ENCODE results near the gene RABGAP1L. TPM values are rescaled to one million over a fixed set of nuclear protein-coding genes. Genes with fewer than 3 reads are reported as not detected.

RABGAP1L gene
- total RNA-seq, 1 donor from 2014 or later = 46.0 TPM

DNA sequence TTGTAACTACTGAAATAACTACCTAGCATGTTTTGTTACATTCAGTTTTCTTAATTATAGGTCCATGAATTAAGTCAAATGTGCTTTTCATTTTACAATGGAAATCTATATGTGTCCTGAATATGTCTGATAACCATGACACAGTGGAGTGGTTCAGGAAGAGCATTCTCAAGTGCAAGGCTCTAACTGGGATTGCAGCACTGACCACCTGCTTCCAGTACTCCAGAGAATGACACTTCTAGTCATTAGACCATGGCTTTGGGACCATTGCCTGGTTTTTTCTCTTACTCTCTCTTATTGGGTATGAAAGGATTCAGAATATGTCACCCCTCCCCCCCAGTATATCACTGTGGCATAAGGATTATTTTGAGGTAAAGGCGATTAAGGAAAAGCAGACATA, 635.5 kb downstream of the RABGAP1L start:
- Histone ChIP-seq H3K4me1 (peaks cover 3% of the 10 kb centered on the region), H3K36me3 (no peaks in the 10 kb centered on the region), H3K79me2 (ENCODE audit: low read depth) (no peaks in the 10 kb centered on the region), H3K27ac (no peak overlapping the region), H3K27me3 (no peaks in the 10 kb centered on the region), H3K4me2 (no peak overlapping the region), H3K4me3 (no peak overlapping the region), H3K9ac (no peak overlapping the region), H2AFZ (replicated peaks) (no peak overlapping the region), H4K20me1 (ENCODE audit: low read depth) (no peaks in the 10 kb centered on the region), H3K9me3 (ENCODE audit: low read depth) (no peaks in the 10 kb centered on the region), H3F3A (ENCODE audit: low read depth) (peaks cover 9% of the 10 kb centered on the region)
- Mint-ChIP-seq H3K9me3 (no peaks in the 10 kb centered on the region), H3K36me3 (no peaks in the 10 kb centered on the region), H3K27ac (no peak overlapping the region), H3K27me3 (ENCODE audit: insufficient read depth, low read depth) (peaks cover 6% of the 10 kb centered on the region), H3K4me1 (peaks cover 8% of the 10 kb centered on the region), H3K4me3 (no peak overlapping the region)
- TF ChIP-seq EZH2phosphoT487 (IDR thresholded peaks at IDR 0.05) (no peak), EZH2 (IDR thresholded peaks at IDR 0.05) (no peak)
- TF ChIP-seq, protein P1, sequence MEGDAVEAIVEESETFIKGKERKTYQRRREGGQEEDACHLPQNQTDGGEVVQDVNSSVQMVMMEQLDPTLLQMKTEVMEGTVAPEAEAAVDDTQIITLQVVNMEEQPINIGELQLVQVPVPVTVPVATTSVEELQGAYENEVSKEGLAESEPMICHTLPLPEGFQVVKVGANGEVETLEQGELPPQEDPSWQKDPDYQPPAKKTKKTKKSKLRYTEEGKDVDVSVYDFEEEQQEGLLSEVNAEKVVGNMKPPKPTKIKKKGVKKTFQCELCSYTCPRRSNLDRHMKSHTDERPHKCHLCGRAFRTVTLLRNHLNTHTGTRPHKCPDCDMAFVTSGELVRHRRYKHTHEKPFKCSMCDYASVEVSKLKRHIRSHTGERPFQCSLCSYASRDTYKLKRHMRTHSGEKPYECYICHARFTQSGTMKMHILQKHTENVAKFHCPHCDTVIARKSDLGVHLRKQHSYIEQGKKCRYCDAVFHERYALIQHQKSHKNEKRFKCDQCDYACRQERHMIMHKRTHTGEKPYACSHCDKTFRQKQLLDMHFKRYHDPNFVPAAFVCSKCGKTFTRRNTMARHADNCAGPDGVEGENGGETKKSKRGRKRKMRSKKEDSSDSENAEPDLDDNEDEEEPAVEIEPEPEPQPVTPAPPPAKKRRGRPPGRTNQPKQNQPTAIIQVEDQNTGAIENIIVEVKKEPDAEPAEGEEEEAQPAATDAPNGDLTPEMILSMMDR (IDR thresholded peaks at IDR 0.05) = no peak
- no peak for DNase-seq (ENCODE audit: low spot score)

DNA sequence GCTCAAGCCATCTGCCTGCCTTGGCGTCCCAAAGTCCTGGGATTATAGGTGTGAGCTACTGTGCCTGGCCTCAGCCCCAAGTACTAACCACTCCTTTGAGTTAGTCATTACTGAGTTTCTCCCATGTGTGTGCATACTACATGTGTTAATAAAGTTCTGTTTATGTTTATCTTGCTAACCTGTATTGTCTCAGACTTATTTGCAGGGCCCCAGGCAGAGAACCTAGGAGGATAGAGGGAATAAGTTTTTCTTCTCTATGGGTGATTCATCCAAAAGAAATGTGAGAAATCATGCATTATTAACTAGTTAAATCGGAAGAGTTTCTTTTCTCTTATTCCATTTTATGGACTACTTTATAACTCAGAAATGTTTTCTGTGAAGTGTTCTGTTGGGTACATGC, 636.5 kb downstream of the RABGAP1L start:
- Histone ChIP-seq H2AFZ (replicated peaks) (no peak overlapping the region), H3K4me1 (peaks cover 12% of the 10 kb centered on the region), H3F3A (ENCODE audit: low read depth) (peaks cover 17% of the 10 kb centered on the region), H3K36me3 (no peaks in the 10 kb centered on the region), H3K4me2 (no peak overlapping the region), H3K27me3 (no peaks in the 10 kb centered on the region), H3K9ac (no peak overlapping the region), H3K79me2 (ENCODE audit: low read depth) (no peaks in the 10 kb centered on the region), H3K9me3 (ENCODE audit: low read depth) (no peaks in the 10 kb centered on the region), H3K27ac (no peak overlapping the region), H3K4me3 (no peak overlapping the region), H4K20me1 (ENCODE audit: low read depth) (no peaks in the 10 kb centered on the region)
- Mint-ChIP-seq H3K27me3 (ENCODE audit: insufficient read depth, low read depth) (peaks cover 6% of the 10 kb centered on the region), H3K4me1 (peaks cover 8% of the 10 kb centered on the region), H3K4me3 (no peak overlapping the region), H3K9me3 (no peaks in the 10 kb centered on the region), H3K27ac (no peak overlapping the region), H3K36me3 (no peaks in the 10 kb centered on the region)
- DNase-seq (ENCODE audit: low spot score) = no peak
- TF ChIP-seq EZH2phosphoT487 (IDR thresholded peaks at IDR 0.05) = no peak

DNA sequence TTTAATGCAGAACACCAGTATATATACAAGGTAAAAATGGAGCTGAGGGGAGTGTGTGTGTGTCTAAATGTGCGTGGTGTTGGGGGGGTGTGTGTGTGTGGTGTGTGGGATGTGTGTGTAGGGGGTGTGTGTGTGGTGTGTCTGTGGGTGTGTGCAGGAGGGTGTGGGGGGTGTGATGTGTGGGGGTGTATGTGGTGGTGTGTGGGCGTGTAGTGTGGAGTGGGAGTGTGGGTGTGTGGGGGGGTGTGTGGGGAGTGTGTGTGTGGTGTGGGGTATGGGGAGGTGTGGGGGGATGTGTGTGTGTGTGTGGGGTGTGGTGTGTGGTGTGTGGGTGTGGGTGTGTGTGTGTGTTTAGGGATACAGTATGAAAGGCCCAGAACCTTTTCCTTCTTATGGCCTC, 638.1 kb downstream of the RABGAP1L start:
- no peaks in the 10 kb centered on the region for H3K27me3 ChIP-seq
- no peaks in the 10 kb centered on the region for H3K9me3 ChIP-seq (ENCODE audit: low read depth)
- H3K4me1 Mint-ChIP-seq = peaks cover 5% of the 10 kb centered on the region
- peak overlapping the region; percentile 21 for H3K27ac Mint-ChIP-seq
- H3K79me2 ChIP-seq (ENCODE audit: low read depth) = no peaks in the 10 kb centered on the region
- peaks cover 17% of the 10 kb centered on the region for H3F3A ChIP-seq (ENCODE audit: low read depth)
- H3K4me3 ChIP-seq = no peak overlapping the region
- peaks cover 14% of the 10 kb centered on the region for H3K4me1 ChIP-seq
- no peak overlapping the region for H3K4me2 ChIP-seq
- no peak for DNase-seq (ENCODE audit: low spot score)
- H3K27ac ChIP-seq = no peak overlapping the region
- no peaks in the 10 kb centered on the region for H3K9me3 Mint-ChIP-seq
- H4K20me1 ChIP-seq (ENCODE audit: low read depth) = no peaks in the 10 kb centered on the region
- no peak overlapping the region for H3K9ac ChIP-seq
- H3K36me3 Mint-ChIP-seq = no peaks in the 10 kb centered on the region
- H3K27me3 Mint-ChIP-seq (ENCODE audit: insufficient read depth, low read depth) = peaks cover 6% of the 10 kb centered on the region
- no peaks in the 10 kb centered on the region for H3K36me3 ChIP-seq
- H3K4me3 Mint-ChIP-seq = no peak overlapping the region
- TF ChIP-seq, protein P1 (IDR thresholded peaks at IDR 0.05) = no peak
- no peak for TF ChIP-seq EZH2phosphoT487 (IDR thresholded peaks at IDR 0.05)
- no peak for TF ChIP-seq EZH2 (IDR thresholded peaks at IDR 0.05)
- H2AFZ ChIP-seq (replicated peaks) = no peak overlapping the region

DNA sequence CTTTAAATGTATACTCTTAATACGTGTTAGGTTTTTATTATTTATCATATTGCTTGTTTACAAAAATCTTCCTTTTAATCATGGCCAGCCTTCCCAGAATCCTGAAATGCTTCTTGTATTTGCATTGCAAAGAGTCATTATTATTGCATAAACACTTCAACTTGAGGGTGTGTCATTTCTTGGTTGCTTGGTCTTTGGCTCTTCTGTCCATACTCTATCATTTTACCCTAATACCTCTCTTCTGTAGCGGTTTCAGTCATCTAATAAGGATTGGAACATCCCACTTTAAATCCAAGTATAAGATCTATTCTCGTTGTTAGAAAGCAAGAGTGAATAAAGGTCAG, 639.8 kb downstream of the RABGAP1L start:
- no peaks in the 10 kb centered on the region for H3K36me3 Mint-ChIP-seq
- Histone ChIP-seq H3K79me2 (ENCODE audit: low read depth) (no peaks in the 10 kb centered on the region), H3K27me3 (no peaks in the 10 kb centered on the region), H3K9ac (no peak overlapping the region), H3K4me1 (peaks cover 14% of the 10 kb centered on the region), H3F3A (ENCODE audit: low read depth) (peaks cover 17% of the 10 kb centered on the region), H2AFZ (replicated peaks) (no peak overlapping the region), H3K27ac (no peak overlapping the region), H3K4me3 (peak overlapping the region; percentile 51), H3K4me2 (peak overlapping the region; percentile 80), H3K9me3 (ENCODE audit: low read depth) (no peaks in the 10 kb centered on the region), H4K20me1 (ENCODE audit: low read depth) (no peaks in the 10 kb centered on the region), H3K36me3 (no peaks in the 10 kb centered on the region)
- H3K9me3 Mint-ChIP-seq = no peaks in the 10 kb centered on the region
- no peak for TF ChIP-seq EZH2phosphoT487 (IDR thresholded peaks at IDR 0.05)
- no peak for TF ChIP-seq EZH2 (IDR thresholded peaks at IDR 0.05)
- TF ChIP-seq, protein P1 (IDR thresholded peaks at IDR 0.05) = no peak
- H3K27me3 Mint-ChIP-seq (ENCODE audit: insufficient read depth, low read depth) = peaks cover 6% of the 10 kb centered on the region
- no peak for DNase-seq (ENCODE audit: low spot score)
- no peak overlapping the region for H3K4me3 Mint-ChIP-seq
- H3K27ac Mint-ChIP-seq = no peak overlapping the region
- peaks cover 12% of the 10 kb centered on the region for H3K4me1 Mint-ChIP-seq
